Measurements from ENCODE around the gene CTBP1. TPM values are rescaled to one million over a fixed set of nuclear protein-coding genes. Genes with fewer than 3 reads are reported as not detected.
A peak's percentile ranks its signal among the peaks of the same experiment; 100 is the strongest.
"Not testable (repeated sequence)": the region's sequence is repeated elsewhere in the genome, so short reads cannot be mapped to it uniquely, and the experiment has no call there.

CTBP1 gene
- total and polyA plus RNA-seq, 2 experiments from 2014 or later: 74.0 to 192 TPM

- not testable (repeated sequence) for H3F3A ChIP-seq (replicated peaks; ENCODE audit: low read depth); DNase-seq (ENCODE audit: low spot score); H3K4me2 ChIP-seq; H3K4me3 Mint-ChIP-seq; H3K27me3 ChIP-seq (ENCODE audit: insufficient read depth); H3K4me3 ChIP-seq; H3K9me3 Mint-ChIP-seq; ATAC-seq; H3K9me2 ChIP-seq (ENCODE audit: insufficient read depth); H2AFZ ChIP-seq; H3K27ac ChIP-seq (ENCODE audit: low read depth); H3K27ac Mint-ChIP-seq; H3K36me3 ChIP-seq (ENCODE audit: insufficient read depth); H3K27me3 Mint-ChIP-seq (ENCODE audit: insufficient read depth, low read depth, poor library complexity)
- Histone ChIP-seq H3K4me1 (ENCODE audit: insufficient read depth) (peaks cover 21% of the 10 kb centered on the region), H4K20me1 (replicated peaks; ENCODE audit: insufficient read depth) (peaks cover 32% of the 10 kb centered on the region), H3K79me2 (replicated peaks; ENCODE audit: insufficient read depth) (peaks cover 69% of the 10 kb centered on the region)
- Mint-ChIP-seq H3K4me1 (peaks cover 51% of the 10 kb centered on the region), H3K36me3 (ENCODE audit: low read depth) (peaks cover 23% of the 10 kb centered on the region; the same call in 2 of the 3 replicates)
Observed at GRCh38 chr4:1292703-1293011, 43.7 kb upstream of the CTBP1 start.

- H3K27ac Mint-ChIP-seq: peak overlapping the region; percentile 31; the same call in 1 of the 2 replicates
- DNase-seq (ENCODE audit: low spot score) (no peak), ATAC-seq (no peak)
- peaks cover 8% of the 10 kb centered on the region for H3K27me3 Mint-ChIP-seq (ENCODE audit: insufficient read depth, low read depth, poor library complexity)
- no peaks in the 10 kb centered on the region for H3F3A ChIP-seq (replicated peaks; ENCODE audit: low read depth)
- peaks cover 46% of the 10 kb centered on the region for H3K4me1 Mint-ChIP-seq
- H4K20me1 ChIP-seq (replicated peaks; ENCODE audit: insufficient read depth): peaks cover 32% of the 10 kb centered on the region
- no peak overlapping the region for H2AFZ ChIP-seq
- 0 out of 2 replicates have a peak, but pooled peaks cover 7% of the 10 kb centered on the region for H3K9me2 ChIP-seq (ENCODE audit: insufficient read depth)
- H3K4me3 Mint-ChIP-seq: peak overlapping the region; percentile 97; the same call in 2 of the 3 replicates
- no peaks in the 10 kb centered on the region for H3K36me3 ChIP-seq (ENCODE audit: insufficient read depth)
- peaks cover 21% of the 10 kb centered on the region for H3K4me1 ChIP-seq (ENCODE audit: insufficient read depth)
- peaks cover 64% of the 10 kb centered on the region for H3K79me2 ChIP-seq (replicated peaks; ENCODE audit: insufficient read depth)
- H3K36me3 Mint-ChIP-seq (ENCODE audit: low read depth): peaks cover 21% of the 10 kb centered on the region; the same call in 2 of the 3 replicates
- H3K27me3 ChIP-seq (ENCODE audit: insufficient read depth): no peaks in the 10 kb centered on the region
- no peak overlapping the region for H3K4me2 ChIP-seq
- H3K4me3 ChIP-seq: peak overlapping the region; percentile 96; the same call in 1 of the 2 replicates
- H3K9me3 Mint-ChIP-seq: peaks cover 13% of the 10 kb centered on the region
- H3K27ac ChIP-seq (ENCODE audit: low read depth): no peak overlapping the region
- no peak for TF ChIP-seq POLR2AphosphoS5 (IDR thresholded peaks at IDR 0.05; ENCODE audit: low read depth)
- TF ChIP-seq ZNF114 (CRISPR knock-in tag; IDR thresholded peaks at IDR 0.05): no peak
- TF ChIP-seq CTCF (conservative IDR thresholded peaks at IDR 0.05; ENCODE audit: low read depth in 2 of 2): no peak
- no peak for TF ChIP-seq JUNB (IDR thresholded peaks at IDR 0.05; ENCODE audit: unreplicated experiment)
- TF ChIP-seq EZH2phosphoT487 (IDR thresholded peaks at IDR 0.05; ENCODE audit: unreplicated experiment): no peak
- TF ChIP-seq REST (IDR thresholded peaks at IDR 0.05; ENCODE audit: unreplicated experiment): no peak
- no peak for TF ChIP-seq ETS1 (IDR thresholded peaks at IDR 0.05)
- no peak for TF ChIP-seq NANOG (IDR thresholded peaks at IDR 0.05; ENCODE audit: borderline replicate concordance)
- TF ChIP-seq EZH2 (IDR thresholded peaks at IDR 0.05; ENCODE audit: low read depth, unreplicated experiment): no peak
- TF ChIP-seq STAT1 (IDR thresholded peaks at IDR 0.05; ENCODE audit: unreplicated experiment): no peak
Observed at GRCh38 chr4:1291996-1292702, 43.2 kb upstream of the CTBP1 start.

Measured in GM23338 (cell line).